Endothelial cell (in vitro differentiated cells): ENCODE data around the gene ATP4A. TPM values are rescaled to one million over a fixed set of nuclear protein-coding genes. Genes with fewer than 3 reads are reported as not detected.

ENCODE experiments used
- DNase-seq: peaks from one replicate; pipeline ENCODE4 v3.0.0; 2021; ENCODE audit warnings: low spot score
- H3K27ac Mint-ChIP-seq: one replicate; pipeline ENCODE4 v1.8.0; 2021; ENCODE audit warnings: mixed read lengths, inconsistent platforms; ENCODE audit not compliant: unreplicated experiment
- H3K27me3 Mint-ChIP-seq: one replicate; pipeline ENCODE4 v1.8.0; 2021; ENCODE audit warnings: mild to moderate bottlenecking, moderate library complexity, mixed read lengths, inconsistent platforms; ENCODE audit not compliant: unreplicated experiment
- H3K36me3 Mint-ChIP-seq: one replicate; pipeline ENCODE4 v1.8.0; 2021; ENCODE audit warnings: mild to moderate bottlenecking, low read depth, mixed read lengths, inconsistent platforms; ENCODE audit not compliant: unreplicated experiment
- H3K4me1 Mint-ChIP-seq: one replicate; pipeline ENCODE4 v1.8.0; 2021; ENCODE audit warnings: mild to moderate bottlenecking, mixed read lengths, inconsistent platforms; ENCODE audit not compliant: unreplicated experiment
- H3K4me3 Mint-ChIP-seq: one replicate; pipeline ENCODE4 v1.8.0; 2021; ENCODE audit warnings: mild to moderate bottlenecking, mixed read lengths, inconsistent platforms; ENCODE audit not compliant: unreplicated experiment
- H3K9me3 Mint-ChIP-seq: one replicate; pipeline ENCODE4 v1.8.0; 2021; ENCODE audit warnings: mixed read lengths, inconsistent platforms; ENCODE audit not compliant: unreplicated experiment
- total RNA-seq: library from RNA; stranded (reverse); fragmentation: NEBNext Ultra II Directional; extraction: Animal tissue kit (Norgen Biotek cat#: 25700); gene quantifications from one replicate; pipeline ENCODE4 v1.2.1, GENCODE V29; 2021; ENCODE audit not compliant: unreplicated experiment
- TF ChIP-seq, protein P1 (sequence below): fragments of 200-600 bp; sonication (generic); IDR thresholded peaks from one replicate; pipeline ENCODE4 v1.5.0; 2021; ENCODE audit warnings: antibody characterized with exemption; ENCODE audit not compliant: unreplicated experiment

ATP4A gene
- total RNA-seq, 1 donor from 2014 or later: not detected

DNA sequence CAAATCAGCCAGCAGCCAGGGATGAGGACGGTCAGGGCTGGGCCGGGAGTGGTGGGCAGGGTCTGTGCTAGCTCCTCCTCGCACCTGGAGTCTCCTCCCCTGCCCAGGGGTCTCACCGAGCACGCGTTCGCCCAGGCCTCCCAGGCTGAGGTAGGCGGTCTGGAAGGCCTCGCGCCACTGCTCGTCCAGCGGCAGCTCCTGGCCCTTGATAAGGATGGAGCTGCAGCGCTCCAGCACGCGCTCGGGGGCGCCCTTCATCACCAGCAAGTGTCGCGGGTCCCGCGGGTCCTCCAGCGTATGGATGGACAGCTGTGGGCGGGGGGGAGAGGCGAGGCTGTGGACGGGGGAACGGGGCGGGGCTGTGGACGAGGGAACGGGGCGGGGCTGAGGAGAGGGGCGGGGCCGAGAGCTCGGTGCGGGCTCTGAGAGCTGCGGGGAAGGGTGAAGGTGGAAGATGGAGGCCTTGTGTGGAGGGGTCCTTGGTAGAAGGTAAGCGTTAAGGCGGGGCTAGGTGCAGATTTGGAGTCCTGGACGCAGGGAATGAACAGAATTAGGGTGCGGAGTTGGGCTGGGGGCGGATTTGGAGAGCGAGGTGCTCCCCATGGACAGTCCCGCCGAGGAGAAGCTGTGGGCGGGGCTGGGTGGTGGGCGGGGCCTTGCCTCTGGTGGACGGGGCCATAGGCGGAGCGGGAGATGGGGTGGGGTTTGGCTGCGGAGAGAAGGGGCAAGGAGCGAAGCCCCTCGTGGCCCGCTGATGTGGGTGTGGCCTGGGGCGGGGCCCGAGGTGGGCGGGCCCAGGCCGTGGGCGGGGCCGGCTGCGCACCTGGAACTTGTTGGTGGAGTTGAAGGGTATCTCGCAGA, 5.7 kb downstream of the ATP4A start:
- no peaks in the 10 kb centered on the region for H3K9me3 Mint-ChIP-seq
- peaks cover 3% of the 10 kb centered on the region for H3K4me1 Mint-ChIP-seq
- H3K4me3 Mint-ChIP-seq: peak overlapping the region; percentile 87
- peaks cover 46% of the 10 kb centered on the region for H3K27me3 Mint-ChIP-seq
- TF ChIP-seq, protein P1, sequence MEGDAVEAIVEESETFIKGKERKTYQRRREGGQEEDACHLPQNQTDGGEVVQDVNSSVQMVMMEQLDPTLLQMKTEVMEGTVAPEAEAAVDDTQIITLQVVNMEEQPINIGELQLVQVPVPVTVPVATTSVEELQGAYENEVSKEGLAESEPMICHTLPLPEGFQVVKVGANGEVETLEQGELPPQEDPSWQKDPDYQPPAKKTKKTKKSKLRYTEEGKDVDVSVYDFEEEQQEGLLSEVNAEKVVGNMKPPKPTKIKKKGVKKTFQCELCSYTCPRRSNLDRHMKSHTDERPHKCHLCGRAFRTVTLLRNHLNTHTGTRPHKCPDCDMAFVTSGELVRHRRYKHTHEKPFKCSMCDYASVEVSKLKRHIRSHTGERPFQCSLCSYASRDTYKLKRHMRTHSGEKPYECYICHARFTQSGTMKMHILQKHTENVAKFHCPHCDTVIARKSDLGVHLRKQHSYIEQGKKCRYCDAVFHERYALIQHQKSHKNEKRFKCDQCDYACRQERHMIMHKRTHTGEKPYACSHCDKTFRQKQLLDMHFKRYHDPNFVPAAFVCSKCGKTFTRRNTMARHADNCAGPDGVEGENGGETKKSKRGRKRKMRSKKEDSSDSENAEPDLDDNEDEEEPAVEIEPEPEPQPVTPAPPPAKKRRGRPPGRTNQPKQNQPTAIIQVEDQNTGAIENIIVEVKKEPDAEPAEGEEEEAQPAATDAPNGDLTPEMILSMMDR: no peak
- H3K36me3 Mint-ChIP-seq: peaks cover 4% of the 10 kb centered on the region
- peak; percentile 71 for DNase-seq
- H3K27ac Mint-ChIP-seq: no peak overlapping the region

DNA sequence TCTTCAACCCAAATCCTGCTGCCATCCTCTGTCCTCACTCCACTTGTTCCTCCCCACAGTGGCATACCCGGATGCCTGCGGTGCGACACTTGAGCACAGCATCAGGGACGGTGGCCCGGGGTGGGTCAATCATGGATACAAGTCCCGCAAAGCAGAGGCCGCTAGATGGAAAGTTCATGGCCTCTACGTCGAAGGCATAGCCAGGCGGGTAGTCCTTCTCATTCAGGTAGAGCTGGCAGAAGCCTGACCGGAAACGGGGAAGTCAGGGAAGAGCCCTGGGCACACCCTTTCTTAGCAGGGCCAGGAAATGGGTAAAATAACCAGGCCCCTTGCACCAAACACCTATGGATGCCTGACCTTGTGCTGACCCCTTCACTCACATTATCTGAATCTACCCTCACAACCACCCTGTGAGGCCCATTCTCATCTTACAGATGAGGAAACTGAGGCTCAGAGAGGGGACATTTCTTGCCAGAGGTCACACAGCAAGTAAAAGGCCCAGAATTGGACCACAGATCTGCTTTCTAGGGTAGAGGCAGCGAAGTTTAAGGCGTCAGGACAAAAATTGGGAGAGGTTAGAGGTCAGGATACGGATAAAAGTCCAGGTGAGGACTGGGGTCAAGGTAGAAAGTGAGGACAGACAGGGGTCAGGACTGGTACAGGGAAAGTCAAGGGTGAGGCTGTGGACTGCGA, 6.5 kb downstream of the ATP4A start:
- no peak for DNase-seq
- no peak overlapping the region for H3K27ac Mint-ChIP-seq
- H3K36me3 Mint-ChIP-seq: peaks cover 4% of the 10 kb centered on the region
- H3K27me3 Mint-ChIP-seq: peaks cover 45% of the 10 kb centered on the region
- TF ChIP-seq, protein P1: no peak
- H3K9me3 Mint-ChIP-seq: no peaks in the 10 kb centered on the region
- peak overlapping the region; percentile 67 for H3K4me3 Mint-ChIP-seq
- H3K4me1 Mint-ChIP-seq: peaks cover 3% of the 10 kb centered on the region

DNA sequence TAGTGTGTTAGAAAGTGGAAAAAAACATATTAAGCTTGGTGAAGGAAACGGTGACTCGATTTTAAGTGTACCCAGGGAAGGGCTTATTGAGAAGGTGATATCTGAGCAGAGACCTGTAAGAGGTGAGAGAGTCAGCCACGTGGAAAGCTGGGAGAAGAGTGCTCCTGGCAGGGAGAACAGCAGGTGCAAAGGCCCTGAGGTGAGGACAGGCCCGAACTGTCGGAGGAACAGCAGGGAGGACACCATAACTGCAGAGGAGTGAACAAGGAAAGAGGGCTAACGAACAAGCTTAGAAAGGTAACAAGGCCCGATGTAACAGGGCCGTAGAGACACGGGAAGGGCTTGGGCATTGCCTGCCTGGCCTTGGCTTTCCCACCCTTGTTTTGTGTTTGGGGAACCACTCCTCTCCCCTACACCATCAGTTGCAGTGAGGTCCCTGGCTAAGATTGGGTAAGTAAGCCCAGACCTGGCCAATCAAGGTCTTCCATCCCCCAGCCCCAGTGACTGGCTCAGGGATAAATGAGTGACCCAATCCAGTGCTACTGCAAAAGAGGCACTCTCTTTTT, 7.3 kb downstream of the ATP4A start:
- Mint-ChIP-seq H3K27me3 (peaks cover 38% of the 10 kb centered on the region), H3K36me3 (peaks cover 7% of the 10 kb centered on the region), H3K9me3 (no peaks in the 10 kb centered on the region), H3K27ac (no peak overlapping the region), H3K4me3 (no peak overlapping the region), H3K4me1 (peaks cover 3% of the 10 kb centered on the region)
- no peak for DNase-seq
- TF ChIP-seq, protein P1: no peak

DNA sequence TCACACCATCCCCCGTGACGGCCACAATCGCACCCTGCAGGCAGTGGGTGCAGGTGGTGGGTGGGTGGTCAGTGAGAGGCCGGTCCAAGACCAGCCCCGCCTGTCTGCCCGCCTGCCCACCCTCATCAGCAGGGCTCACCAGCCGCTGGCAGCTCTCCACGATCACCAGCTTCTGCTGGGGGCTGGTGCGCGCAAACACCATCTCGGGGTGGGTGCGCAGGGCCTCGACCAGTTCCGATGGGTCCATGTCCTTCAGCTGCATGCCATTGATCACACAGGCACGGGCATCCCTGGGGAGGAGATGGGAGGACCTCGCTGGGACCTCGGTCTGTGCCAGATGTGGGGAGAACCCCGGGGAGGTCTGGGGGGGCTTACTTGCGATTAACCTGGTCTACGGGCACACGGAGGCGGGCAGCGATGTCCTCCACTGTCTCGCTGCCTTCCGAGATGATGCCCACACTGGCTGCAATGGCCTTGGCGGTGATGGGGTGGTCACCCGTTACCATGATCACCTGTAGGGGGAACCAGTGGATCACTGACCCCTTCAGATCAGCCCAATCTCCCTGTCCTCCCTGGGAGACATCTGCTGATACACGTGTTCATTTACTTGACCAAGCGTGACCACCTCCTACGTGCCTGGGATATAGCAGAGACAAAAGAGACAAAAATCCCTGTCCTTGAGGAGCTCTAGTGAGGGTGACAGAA, 8.0 kb downstream of the ATP4A start:
- TF ChIP-seq, protein P1: no peak
- H3K27ac Mint-ChIP-seq: no peak overlapping the region
- H3K9me3 Mint-ChIP-seq: no peaks in the 10 kb centered on the region
- peaks cover 3% of the 10 kb centered on the region for H3K4me1 Mint-ChIP-seq
- peaks cover 34% of the 10 kb centered on the region for H3K27me3 Mint-ChIP-seq
- H3K36me3 Mint-ChIP-seq: peaks cover 11% of the 10 kb centered on the region
- DNase-seq: peak; percentile 56
- no peak overlapping the region for H3K4me3 Mint-ChIP-seq
